Stomach smooth muscle (tissue), 2 donors: ENCODE results near the gene IGF1R.

ENCODE experiments used
- H3K27ac ChIP-seq: one replicate; pipeline ENCODE4 v1.7.0; 2013; ENCODE audit warnings: mild to moderate bottlenecking, low read length, inconsistent platforms
- H3K27me3 ChIP-seq, 2 donors: one replicate each; pipeline ENCODE4 v1.7.0; 2013; ENCODE audit warnings: low read length in 2 of 2; ENCODE audit not compliant: insufficient read depth in 2 of 2, control insufficient read depth in 1 of 2
- H3K36me3 ChIP-seq, 2 donors: one replicate each; pipeline ENCODE4 v1.7.0; 2013; ENCODE audit warnings: low read length in 2 of 2; ENCODE audit not compliant: control insufficient read depth in 2 of 2, insufficient read depth in 2 of 2
- H3K4me1 ChIP-seq: one replicate; pipeline ENCODE4 v1.7.0; 2013; ENCODE audit warnings: low read length; ENCODE audit not compliant: control insufficient read depth, insufficient read depth
- H3K4me3 ChIP-seq, 2 donors: one replicate each; pipeline ENCODE4 v1.7.0; 2013; ENCODE audit warnings: low read length in 2 of 2
- H3K9ac ChIP-seq, 2 donors: one replicate each; pipeline ENCODE4 v1.7.0; 2013; ENCODE audit warnings: low read length in 2 of 2, mild to moderate bottlenecking in 1 of 2
- H3K9me3 ChIP-seq, 2 donors: one replicate each; pipeline ENCODE4 v1.7.0; 2013; ENCODE audit warnings: low read length in 2 of 2; ENCODE audit not compliant: control insufficient read depth in 2 of 2
- donor health status: healthy.
- donor health status: Pancreatic carcinoma.

The IGF1R gene

DNA sequence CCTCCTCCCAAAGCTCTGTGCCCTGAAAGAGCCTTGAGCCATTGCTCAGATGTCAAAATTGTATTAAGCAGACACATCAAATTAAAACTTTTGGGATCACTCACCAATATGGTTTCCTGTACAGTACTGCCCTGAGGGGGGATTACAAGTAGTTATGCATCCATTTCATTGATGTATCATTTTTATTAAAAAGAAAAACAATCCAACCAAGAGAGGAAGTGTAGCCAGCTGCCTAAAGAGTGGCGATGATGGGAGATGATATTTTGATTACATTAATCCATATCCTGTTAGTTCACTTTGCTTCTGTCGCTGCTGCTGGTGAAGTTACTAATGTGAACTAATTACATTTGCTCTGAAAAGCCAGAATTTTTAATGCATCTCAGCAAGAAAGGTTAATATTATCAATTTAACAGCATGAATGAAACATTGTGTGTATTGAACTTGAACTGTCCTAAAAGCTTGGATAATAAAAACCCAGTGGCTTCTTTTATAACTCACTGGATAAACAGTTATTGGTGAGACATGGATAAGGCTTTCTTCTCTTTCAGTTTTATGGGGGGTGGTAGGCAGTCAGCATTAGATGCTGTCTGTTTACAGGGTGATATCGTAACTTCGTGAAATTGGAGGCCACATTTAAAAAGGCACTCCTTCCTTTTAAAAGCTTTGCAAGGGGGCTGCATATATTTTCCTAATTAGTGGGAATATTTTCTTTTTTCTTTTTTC lies 87.7 kb downstream of the IGF1R start:
- Histone ChIP-seq H3K27ac (no peak overlapping the region), H3K4me1 (peaks cover 24% of the 10 kb centered on the region), H3K9ac (no peak overlapping the region), H3K36me3 (no peaks in the 10 kb centered on the region), H3K9me3 (no peaks in the 10 kb centered on the region), H3K27me3 (no peaks in the 10 kb centered on the region), H3K4me3 (no peak overlapping the region)

GRCh38 chr15:98737159-98737558 lies 88.8 kb downstream of the IGF1R start:
- no peaks in the 10 kb centered on the region for H3K9me3 ChIP-seq
- no peaks in the 10 kb centered on the region for H3K27me3 ChIP-seq
- no peak overlapping the region for H3K27ac ChIP-seq
- H3K4me1 ChIP-seq = peaks cover 14% of the 10 kb centered on the region
- no peak overlapping the region for H3K9ac ChIP-seq
- no peaks in the 10 kb centered on the region for H3K36me3 ChIP-seq
- H3K4me3 ChIP-seq = no peak overlapping the region

DNA sequence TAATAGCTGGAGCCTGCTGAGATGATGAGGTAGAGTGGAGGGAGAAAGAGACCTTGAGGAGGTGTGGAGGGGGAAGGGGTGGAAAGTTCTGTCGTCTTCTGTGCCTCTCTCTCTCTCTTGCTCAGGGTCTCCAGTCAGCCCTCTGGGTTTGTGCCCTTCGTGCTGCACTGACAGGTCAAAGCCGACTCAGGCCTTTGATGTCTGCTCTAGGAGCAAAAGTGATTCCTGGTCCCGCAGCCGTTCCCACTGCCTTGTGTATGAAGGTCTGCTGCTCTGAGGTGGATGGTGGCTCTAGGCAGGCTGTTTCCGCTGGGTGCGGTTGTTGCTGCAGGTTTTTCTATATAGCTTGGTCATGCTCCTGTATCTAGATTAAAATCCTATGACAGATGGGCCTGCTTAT lies 89.4 kb downstream of the IGF1R start:
- Histone ChIP-seq H3K4me3 (peak overlapping the region in 1 of 2 donors; percentile 3), H3K36me3 (no peaks in the 10 kb centered on the region), H3K27me3 (no peaks in the 10 kb centered on the region), H3K9me3 (no peaks in the 10 kb centered on the region), H3K27ac (no peak overlapping the region), H3K9ac (no peak overlapping the region), H3K4me1 (peaks cover 14% of the 10 kb centered on the region)

- Histone ChIP-seq H3K36me3 (no peaks in the 10 kb centered on the region), H3K27ac (no peak overlapping the region), H3K27me3 (no peaks in the 10 kb centered on the region), H3K4me3 (no peak overlapping the region), H3K4me1 (peaks cover 10% of the 10 kb centered on the region), H3K9ac (no peak overlapping the region), H3K9me3 (no peaks in the 10 kb centered on the region)
These were observed 90.5 kb downstream of the IGF1R start for GRCh38 chr15:98738689-98739401.

- no peak overlapping the region for H3K27ac ChIP-seq
- no peaks in the 10 kb centered on the region for H3K36me3 ChIP-seq
- H3K4me3 ChIP-seq = no peak overlapping the region
- H3K27me3 ChIP-seq = no peaks in the 10 kb centered on the region
- H3K4me1 ChIP-seq = peaks cover 6% of the 10 kb centered on the region
- no peak overlapping the region for H3K9ac ChIP-seq
- no peaks in the 10 kb centered on the region for H3K9me3 ChIP-seq
These were observed 92.0 kb downstream of the IGF1R start for GRCh38 chr15:98740295-98740694.

GRCh38 chr15:98740963-98741362 lies 92.6 kb downstream of the IGF1R start:
- no peaks in the 10 kb centered on the region for H3K9me3 ChIP-seq
- no peaks in the 10 kb centered on the region for H3K36me3 ChIP-seq
- H3K27ac ChIP-seq = no peak overlapping the region
- peaks cover 4% of the 10 kb centered on the region for H3K4me1 ChIP-seq
- no peaks in the 10 kb centered on the region for H3K27me3 ChIP-seq
- no peak overlapping the region for H3K4me3 ChIP-seq
- H3K9ac ChIP-seq = no peak overlapping the region

- Histone ChIP-seq H3K27me3 (no peaks in the 10 kb centered on the region), H3K9me3 (no peaks in the 10 kb centered on the region), H3K9ac (no peak overlapping the region), H3K27ac (no peak overlapping the region), H3K4me3 (no peak overlapping the region), H3K36me3 (no peaks in the 10 kb centered on the region), H3K4me1 (peaks cover 2% of the 10 kb centered on the region)
These were observed 94.8 kb downstream of the IGF1R start for GRCh38 chr15:98743177-98743576.

- Histone ChIP-seq H3K27me3 (no peaks in the 10 kb centered on the region), H3K36me3 (no peaks in the 10 kb centered on the region), H3K4me1 (peaks cover 2% of the 10 kb centered on the region), H3K27ac (no peak overlapping the region), H3K4me3 (peak overlapping the region in 1 of 2 donors; percentile 17), H3K9ac (no peak overlapping the region), H3K9me3 (no peaks in the 10 kb centered on the region)
These were observed 96.2 kb downstream of the IGF1R start for GRCh38 chr15:98744506-98744905.

GRCh38 chr15:98745179-98745578 lies 96.8 kb downstream of the IGF1R start:
- H3K27ac ChIP-seq = no peak overlapping the region
- no peaks in the 10 kb centered on the region for H3K36me3 ChIP-seq
- H3K4me3 ChIP-seq = no peak overlapping the region
- no peaks in the 10 kb centered on the region for H3K27me3 ChIP-seq
- H3K4me1 ChIP-seq = peaks cover 2% of the 10 kb centered on the region
- H3K9me3 ChIP-seq = no peaks in the 10 kb centered on the region
- H3K9ac ChIP-seq = no peak overlapping the region

- no peak overlapping the region for H3K9ac ChIP-seq
- no peaks in the 10 kb centered on the region for H3K36me3 ChIP-seq
- H3K27ac ChIP-seq = no peak overlapping the region
- peaks cover 5% of the 10 kb centered on the region for H3K4me1 ChIP-seq
- H3K4me3 ChIP-seq = no peak overlapping the region
- H3K27me3 ChIP-seq = no peaks in the 10 kb centered on the region
- no peaks in the 10 kb centered on the region for H3K9me3 ChIP-seq
These were observed 97.5 kb downstream of the IGF1R start for GRCh38 chr15:98745650-98746374.
